Activated naive CD4-positive, alpha-beta T cell (primary cell): ENCODE data around the gene TANGO6.
"Not testable (repeated sequence)": the region's sequence is repeated elsewhere in the genome, so short reads cannot be mapped to it uniquely, and the experiment has no call there.

Experiments
- DNase-seq, 4 experiments: peaks; one replicate each; lab custom pipeline; 2025; lab: John Stamatoyannopoulos, UW

Gene TANGO6

DNA sequence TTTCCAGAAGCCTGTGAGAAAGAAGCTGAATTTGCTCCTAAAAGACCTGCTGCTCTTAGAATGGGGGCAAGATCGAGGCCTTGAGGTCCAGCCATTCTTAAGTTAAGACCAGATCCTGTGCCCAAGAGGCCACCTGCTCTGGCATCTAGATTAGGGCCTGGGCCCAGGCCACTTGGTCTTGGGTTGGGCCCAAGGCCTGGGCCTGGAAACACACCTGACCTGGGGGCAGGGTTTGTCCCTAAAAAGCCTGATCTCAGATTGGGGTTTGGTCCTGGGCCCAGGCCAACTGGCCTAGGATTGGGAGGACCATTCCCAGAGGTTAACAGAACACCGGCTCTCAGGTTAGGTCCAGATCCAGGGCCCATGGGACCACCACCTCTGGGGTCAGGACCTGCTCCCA lies 276.2 kb downstream of the TANGO6 start:
- DNase-seq, result no peak

DNA sequence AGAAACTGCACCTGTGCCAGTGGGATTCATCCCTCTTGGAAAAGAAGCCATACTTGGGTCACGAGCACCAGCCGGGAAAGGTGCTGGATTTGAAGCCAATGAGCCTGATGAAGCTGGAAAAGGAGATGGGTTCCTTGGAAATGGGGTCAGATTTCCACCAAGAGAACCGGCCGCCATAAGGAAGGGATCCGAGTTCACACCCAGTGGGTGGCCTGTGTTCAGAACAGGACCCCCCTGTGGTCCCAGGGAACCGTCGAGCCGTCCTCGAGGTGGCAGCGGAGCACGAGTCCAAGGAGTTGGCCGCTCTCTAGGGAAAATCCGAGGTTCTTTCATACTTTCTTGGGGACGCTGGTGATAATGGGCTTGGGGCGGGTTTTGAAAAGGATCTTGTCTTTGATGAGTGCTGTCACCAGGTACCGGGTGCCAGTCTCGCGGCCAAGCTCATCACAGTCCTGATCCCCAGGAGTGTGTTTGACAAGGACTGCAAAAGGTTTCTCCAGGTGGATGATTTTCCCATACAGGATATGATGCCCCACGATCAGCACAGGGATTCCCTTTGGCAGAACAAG lies 276.8 kb downstream of the TANGO6 start:
- no peak for DNase-seq

DNA sequence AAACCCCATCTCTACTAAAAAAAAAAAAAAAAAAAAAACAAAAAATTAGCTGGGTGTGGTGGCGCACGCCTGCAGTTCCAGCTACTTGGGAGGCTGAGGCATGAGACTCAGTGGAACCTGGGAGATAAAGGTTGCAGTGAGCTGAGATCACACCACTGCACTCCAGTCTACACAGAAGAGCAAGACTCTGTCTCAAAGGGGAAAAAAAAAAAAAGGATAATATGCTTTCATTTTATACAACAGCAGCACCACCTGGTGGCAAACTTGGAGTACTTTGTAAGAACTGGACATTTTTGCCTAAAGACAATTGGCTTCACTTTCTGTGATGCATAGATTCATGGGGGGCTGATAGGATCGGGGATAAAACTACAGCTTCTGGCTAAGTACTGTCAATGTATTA lies 280.6 kb downstream of the TANGO6 start:
- peak in 1 of 4 experiments; percentile 32 for DNase-seq

DNA sequence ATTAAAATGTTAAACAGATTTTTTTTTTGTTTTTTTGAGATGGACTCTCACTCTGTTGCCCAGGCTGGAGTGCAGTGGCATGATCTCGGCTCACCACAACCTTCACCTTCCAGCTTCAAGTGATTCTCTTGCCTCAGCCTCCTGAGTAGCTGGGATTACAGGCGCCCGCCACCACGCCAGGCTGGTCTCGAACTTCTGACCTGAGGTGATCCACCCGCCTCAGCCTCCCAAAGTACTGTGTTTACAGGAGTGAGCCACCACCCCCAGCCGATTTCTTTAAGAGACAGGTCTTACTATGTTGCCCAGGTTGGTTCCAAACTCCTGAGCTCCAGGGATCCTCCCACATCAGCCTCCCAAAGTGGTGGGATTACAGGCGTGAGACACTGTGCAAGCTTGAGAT lies 281.1 kb downstream of the TANGO6 start:
- not testable (repeated sequence) for DNase-seq

DNA sequence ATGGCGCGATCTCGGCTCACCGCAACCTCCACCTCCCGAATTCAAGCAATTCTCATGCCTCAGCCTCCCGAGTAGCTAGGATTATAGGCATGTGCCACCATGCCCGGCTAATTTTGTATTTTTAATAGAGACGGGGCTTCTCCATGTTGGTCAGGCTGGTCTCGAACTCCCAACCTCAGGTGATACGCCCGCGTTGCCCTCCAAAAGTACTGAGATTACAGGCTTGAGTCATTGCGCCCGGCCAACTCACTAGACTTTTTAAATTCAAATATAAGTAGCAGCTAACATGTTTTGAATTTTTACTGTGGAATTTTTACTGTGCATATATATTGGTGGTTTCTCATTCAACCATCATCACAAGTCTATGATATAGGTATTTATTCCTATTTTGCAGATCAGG lies 281.6 kb downstream of the TANGO6 start:
- DNase-seq, result not testable (repeated sequence)

DNA sequence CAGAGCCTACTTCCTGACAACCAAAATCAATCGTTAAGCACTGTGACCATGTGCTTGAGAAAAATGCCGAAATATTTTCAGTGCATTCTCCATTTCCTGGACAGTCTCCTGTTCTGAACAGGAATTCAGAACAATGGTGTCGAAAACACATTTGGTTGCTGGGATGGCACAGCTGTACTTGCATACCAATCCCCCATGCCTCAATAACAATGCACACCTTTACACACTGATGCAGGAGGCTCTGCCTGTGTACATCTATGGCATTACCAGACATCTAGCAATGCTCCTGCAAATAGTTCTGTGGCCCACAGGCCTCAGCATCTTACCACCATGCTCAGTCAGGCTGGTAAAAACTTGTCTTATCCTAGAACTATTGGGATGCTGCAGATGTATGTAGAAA lies 282.9 kb downstream of the TANGO6 start:
- no peak for DNase-seq

DNA sequence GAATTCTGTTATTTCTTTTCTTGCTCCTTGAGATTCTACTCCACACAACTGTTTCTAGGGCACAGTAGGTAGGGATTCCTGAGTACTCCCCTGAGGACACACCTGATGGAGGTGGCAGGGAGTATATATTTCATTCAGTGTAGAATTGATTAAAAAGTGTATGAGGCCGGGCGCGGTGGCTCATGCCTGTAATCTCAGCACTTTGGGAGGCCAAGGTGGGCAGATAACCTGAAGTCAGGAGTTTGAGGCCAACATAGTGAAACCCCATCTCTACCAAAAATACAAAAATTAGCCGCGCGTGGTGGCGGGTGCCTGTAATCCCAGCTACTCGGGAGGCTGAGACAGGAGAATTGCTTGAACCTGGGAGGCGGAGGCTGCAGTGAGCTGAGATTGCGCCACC lies 283.5 kb downstream of the TANGO6 start:
- not testable (repeated sequence) for DNase-seq

DNA sequence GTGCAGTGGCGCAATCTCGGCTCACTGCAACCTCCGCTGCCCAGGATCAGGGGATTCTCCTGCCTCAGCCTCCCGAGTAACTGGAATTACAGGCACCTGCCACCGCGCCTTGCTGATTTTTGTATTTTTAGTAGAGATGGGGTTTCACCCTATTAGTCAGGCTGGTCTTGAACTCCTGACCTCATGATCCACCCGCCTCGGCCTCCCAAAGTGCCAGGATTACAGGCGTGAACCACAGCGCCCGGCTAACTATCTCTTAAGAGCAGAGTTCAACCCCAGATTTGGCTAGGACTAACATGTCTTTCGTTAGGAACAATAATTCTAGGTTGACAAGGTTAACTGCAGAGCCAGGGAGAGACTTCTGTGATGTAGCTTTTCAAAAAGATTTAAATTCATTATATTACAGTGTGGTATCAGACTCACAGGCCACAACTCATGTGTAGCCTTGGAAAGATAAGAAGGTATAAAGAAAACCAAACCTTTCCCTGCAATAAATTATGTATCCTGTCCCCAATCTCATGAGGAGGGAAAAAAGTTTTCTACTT lies 284.7 kb downstream of the TANGO6 start:
- DNase-seq, result no peak

DNA sequence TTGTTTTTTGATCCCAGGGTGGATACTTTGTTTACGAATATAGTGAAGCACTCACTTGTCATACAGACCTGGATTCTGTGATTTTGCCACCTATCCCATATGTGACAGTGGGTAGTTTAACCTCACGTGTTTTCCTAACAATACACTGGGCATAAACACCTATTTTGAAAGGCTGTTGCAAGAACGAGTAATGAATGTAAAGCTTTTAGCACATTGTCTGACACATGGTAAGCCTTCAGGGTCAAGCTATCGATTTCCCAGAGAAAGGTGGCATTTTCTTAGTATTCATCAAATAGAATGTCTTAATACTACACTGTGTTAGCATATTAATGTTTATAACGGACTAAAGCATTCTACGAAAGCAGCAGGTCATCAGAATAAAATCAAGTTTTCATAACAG lies 287.1 kb downstream of the TANGO6 start:
- no peak for DNase-seq

DNA sequence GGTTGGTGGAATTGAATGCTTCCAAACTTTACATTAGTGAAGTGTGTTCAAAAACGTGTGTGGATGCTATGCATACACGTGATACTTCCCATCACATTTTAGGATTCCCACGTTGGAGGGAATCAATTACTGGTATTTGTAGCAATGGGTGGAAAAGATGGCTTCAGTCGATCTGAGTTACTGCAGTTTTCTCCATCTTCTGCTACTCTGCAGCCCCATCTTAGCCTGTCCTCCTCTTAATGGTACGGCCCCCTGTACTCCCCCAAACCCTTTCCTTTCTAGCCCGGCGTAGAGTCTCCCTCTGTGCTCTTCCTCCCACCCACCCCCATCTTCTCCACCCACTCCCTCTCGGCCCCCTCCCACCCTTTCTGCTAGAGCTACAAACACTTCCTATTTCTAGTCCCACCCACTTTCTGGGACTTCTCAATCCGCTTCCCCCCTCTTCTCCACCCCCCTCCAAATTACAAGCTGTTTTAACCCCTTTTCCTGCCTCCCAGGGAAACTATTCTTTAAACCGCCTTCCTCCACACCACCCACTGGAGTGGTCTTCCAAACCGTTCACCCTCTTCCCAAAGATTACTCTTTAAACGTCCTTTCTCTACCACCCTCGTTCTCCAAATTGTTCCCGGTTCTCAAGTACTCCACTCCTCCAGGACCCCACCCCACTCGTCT lies 288.0 kb downstream of the TANGO6 start:
- no peak for DNase-seq

DNA sequence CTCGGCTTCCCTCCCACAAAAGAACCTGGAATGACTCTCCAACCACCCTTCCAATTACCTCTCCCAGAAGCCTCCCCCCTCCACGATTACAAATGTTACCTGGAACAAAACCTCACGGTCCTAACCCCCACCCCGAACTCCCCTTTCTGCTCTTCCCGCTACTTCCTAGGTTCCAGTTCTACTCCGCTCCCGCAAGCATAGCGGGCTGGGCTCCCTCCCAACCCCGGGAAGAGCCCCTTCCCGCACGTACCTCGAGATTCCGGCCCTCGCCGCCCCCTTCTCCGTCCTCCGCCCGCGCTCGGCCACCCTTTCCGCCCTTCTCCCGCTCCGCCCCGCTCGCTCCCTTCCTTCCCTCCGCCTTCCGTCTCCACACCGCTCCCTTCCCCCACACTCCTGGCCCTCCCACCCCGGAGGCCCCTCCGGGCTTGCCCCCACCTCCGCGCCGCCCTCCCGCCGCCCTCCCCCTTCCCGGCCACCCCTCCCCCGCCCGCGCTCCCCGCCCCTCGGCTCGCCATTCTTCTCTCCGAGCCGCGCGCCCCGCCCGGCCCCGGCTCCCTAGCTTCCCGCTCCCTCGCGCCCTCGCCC lies 288.6 kb downstream of the TANGO6 start:
- peak; percentile 45 to 73 (median 54) for DNase-seq

DNA sequence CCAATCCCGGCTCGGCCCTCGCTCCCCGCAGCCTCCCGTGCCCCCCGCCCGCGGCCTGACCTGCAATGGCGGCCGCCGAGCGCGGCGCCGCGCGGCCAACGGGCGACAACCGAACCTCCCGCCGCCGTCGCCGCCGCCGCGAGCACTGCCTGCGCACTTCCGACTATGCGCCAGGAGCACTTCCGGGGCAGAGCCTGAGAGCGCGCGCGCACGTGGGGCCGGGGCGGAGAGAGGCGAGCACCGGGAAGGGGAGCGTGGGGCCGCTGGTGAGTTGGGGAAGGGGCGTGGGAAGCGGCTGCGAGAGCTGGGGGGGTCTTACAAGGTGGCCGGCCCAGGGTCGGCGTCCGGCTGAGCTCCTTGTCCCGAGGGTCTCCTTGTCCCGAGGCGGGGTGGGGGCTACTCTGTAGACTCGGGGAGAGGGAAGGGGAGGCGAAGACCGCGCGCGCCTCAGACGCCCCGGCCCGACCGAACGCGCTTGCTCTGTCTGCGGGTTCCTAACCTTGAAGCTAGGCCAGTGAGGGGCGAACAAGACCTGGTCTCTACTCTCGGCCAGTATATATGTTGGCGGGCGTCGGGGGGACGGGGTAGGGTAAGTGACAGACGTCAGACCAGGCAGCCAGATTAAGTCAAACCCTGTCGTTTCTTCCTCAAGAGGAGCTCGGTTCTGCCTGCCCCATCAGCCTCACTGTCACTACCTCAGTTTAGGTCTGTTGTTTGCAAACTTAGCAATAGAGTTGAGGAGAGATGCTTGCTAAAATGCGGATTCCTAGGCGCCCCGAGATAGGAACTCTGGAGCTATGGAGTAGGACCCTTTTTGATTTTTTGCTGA lies 289.3 kb downstream of the TANGO6 start, which contains the start of the genes CHTF8 and UTP4:
CHTF8 (minus strand) TSS at position 165 of the 829 bp plus-strand sequence. CDS start 11,130 bp downstream, outside the sequence.
UTP4 (plus strand) TSS at position 226 of the 829 bp plus-strand sequence. CDS start 811 bp downstream, outside the sequence.
- peak; percentile 61 to 83 (median 70) for DNase-seq

DNA sequence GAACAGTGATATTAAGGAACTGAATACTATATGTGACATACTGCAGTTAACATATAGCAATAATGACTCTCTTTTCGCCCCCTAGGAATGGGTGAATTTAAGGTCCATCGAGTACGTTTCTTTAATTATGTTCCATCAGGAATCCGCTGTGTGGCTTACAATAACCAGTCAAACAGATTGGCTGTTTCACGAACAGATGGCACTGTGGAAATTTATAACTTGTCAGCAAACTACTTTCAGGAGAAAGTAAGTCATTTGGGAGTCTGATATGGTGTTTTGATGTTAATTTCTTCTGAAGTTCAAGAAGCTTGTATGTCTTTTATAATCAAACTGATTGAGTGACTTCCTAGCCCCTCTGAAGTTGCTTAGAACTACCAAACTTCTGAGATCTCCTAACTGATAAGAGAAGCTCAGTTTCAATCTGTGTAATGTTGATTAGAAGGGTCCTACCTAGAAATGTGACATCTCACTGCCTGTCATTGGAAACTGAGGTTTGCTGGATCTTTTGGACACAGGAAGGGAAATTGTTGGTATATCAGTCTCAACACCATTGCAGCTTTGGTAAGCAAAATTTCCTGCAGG lies 290.1 kb downstream of the TANGO6 start:
- no peak for DNase-seq
